Activated gamma-delta T cell (primary cell): ENCODE measurements around the gene SKP2.
"Not testable (repeated sequence)": the region's sequence is repeated elsewhere in the genome, so short reads cannot be mapped to it uniquely, and the experiment has no call there.

ENCODE experiments used
- DNase-seq: peaks from one replicate; lab custom pipeline; 2025; lab: John Stamatoyannopoulos, UW

Gene SKP2

DNA sequence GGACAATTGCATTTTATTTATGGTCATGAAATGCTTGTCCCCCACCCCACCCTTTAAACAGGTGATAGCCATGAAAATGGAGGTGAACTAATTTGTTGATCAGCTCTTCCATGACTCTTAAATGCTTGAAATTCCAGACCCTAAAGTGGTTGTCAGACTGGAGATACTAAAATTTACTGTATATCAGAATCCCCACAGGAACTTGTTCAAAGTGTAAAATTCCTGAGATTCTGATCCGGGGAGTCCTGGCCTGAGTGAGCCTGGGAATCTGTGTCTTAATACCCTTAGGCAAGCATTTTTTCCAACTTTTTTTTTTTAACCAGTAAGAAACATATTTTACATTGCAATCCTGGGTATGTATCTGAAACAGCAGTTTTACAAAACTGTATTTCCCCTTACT, 4.7 kb downstream of the SKP2 start:
- no peak for DNase-seq

DNA sequence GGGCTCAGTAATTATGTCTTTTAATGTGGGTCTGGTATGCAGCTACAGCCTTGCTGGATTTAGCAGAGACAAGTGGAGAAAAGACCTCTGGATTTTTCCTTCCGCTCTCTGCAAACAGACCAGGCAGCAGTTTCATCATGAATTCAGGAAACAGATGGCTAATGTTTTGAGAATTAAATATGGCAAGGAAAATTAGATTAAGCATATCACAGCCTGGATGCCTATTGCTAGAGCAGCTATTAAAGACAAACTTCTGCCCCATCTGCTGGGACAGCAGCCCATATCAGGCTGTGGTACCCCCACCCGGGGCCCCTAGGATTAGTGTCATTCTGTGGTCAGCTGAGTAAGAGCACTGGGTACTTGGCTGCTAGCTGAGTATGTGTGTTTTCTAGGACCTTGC, 6.2 kb downstream of the SKP2 start:
- no peak for DNase-seq

- no peak for DNase-seq
Observed at GRCh38 chr5:36160617-36161016, 8.7 kb downstream of the SKP2 start.

- no peak for DNase-seq
Observed at GRCh38 chr5:36161361-36161760, 9.4 kb downstream of the SKP2 start.

- no peak for DNase-seq
Observed at GRCh38 chr5:36162810-36163486, 11.0 kb downstream of the SKP2 start.

- DNase-seq, result no peak
Observed at GRCh38 chr5:36164461-36164860, 12.6 kb downstream of the SKP2 start.

DNA sequence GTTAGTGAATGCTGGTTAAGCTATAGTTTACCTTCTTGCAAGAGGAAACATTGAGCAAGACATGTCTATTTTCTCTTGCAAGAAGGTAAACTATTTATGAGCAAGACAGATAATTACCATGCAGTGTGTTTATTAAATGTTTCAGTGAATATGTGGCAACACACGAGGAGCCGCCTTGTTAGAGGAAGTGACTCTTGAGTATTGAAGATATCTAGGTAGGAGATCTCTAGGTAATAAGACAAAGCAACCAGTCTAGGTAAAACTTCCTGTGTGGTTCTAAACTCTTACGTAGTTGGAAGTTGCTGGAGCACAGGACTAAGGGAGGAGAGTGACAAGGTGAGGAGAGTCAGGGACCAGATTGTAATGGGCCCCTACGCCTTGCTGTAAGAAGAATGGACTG, 16.8 kb downstream of the SKP2 start:
- DNase-seq, result no peak

DNA sequence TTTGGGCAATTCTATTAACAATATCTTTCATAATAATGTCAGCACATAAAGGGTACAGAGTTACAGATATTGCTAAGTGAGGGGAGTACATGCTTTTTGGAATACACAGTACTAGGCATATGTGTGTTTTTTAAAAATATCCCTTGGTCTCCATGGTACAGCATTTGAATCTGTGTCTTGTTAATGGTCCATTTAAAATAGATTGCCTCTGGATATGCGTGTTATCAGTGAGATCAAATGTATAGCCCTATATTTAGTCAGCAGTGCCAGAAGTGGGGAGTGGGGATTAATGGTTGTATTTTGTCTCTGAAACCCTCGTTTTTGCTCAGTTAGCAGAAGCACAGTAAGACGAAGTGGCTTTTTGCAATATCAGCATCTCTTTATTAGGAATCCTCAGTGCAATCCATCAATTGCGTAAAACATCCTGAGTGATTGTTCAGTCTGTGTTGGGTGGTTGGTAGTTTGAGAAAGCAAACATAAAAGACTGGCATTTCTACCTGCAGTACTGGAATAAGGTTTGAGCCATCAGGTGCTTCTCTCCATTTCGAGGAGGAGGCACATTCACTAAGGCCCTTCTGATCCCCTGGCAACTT, 19.0 kb downstream of the SKP2 start:
- DNase-seq, result no peak

DNA sequence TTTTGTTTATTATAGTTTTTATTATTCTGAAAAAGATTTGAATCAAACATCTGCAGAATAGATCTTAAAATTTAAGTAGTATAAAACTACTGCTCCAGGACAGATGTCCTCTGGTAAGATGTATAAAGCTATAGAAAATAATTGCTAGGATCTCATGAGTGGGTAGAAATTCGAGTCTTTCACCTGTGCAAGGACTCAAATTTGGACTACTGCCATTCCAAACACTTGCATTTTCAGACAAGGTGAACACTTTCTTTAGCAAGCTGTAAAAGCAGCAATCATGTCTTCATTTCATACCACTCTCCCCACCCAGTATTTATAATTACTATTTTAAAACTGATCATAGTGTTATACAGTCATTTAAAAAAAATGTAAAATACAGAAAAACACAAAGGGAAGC, 20.7 kb downstream of the SKP2 start:
- DNase-seq, result no peak

- no peak for DNase-seq
Observed at GRCh38 chr5:36173426-36173825, 21.5 kb downstream of the SKP2 start.

- no peak for DNase-seq
Observed at GRCh38 chr5:36174119-36174518, 22.2 kb downstream of the SKP2 start.

GRCh38 chr5:36175043-36175442, 23.1 kb downstream of the SKP2 start:
- DNase-seq, result no peak

GRCh38 chr5:36177154-36177553, 25.2 kb downstream of the SKP2 start:
- no peak for DNase-seq

DNA sequence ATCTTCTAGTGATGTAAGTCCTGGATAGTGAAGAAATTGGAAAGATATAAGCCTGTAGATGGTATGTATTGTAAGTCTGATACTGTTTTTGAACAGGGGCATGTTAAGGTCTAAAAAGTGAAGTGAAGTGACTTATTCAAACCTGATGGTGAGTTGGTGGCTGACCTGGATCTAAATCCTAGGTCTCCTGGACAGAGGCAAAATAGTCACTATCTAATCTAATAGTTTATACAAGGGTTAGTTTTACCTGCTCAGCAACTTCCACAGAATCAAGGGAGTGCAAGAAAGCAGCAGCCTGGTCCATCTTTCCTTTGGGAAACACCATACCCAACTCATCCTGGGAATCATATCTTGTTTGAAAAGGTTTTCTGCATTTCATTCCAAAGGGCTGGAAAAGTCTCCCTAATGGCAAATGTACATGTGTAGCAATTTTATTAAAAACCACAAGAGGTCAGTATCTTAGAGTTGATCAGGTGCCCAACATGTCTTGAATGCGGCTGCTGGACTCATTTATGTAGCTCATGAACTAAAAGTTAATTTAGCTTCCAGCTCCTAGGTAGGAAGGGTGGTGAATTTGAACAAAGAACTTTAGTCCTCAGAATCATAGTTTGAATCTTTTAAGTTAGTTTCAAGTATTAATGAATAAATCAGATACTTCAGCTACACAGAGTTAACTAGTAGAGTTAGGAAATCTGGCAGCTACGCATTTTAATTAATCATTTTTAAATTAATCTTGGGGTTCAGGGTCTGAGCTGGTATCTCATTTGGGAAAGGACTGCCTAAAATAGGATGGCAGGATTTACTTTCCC, 26.0 kb downstream of the SKP2 start:
- DNase-seq, result no peak

GRCh38 chr5:36178524-36178890, 26.6 kb downstream of the SKP2 start:
- DNase-seq, result no peak

GRCh38 chr5:36179950-36180349, 28.0 kb downstream of the SKP2 start:
- no peak for DNase-seq

GRCh38 chr5:36180556-36181350, 28.8 kb downstream of the SKP2 start:
- DNase-seq, result no peak

GRCh38 chr5:36181774-36182173, 29.9 kb downstream of the SKP2 start:
- DNase-seq, result no peak

- not testable (repeated sequence) for DNase-seq
Observed at GRCh38 chr5:36184408-36184807, 32.5 kb downstream of the SKP2 start.

GRCh38 chr5:36193746-36194145, 41.8 kb downstream of the SKP2 start:
- no peak for DNase-seq

GRCh38 chr5:36198281-36198680, 46.4 kb downstream of the SKP2 start:
- no peak for DNase-seq

GRCh38 chr5:36198783-36199182, 46.9 kb downstream of the SKP2 start:
- DNase-seq, result not testable (repeated sequence)
